ENCODE results near the gene TMEM86A.

TMEM86A gene

GRCh38 chr11:18715476-18715875 is 16.9 kb downstream of the TMEM86A start:
- no peak for DNase-seq (ENCODE audit: low read depth)
- H3K4me3 ChIP-seq (ENCODE audit: low read depth, low read length), result no peak overlapping the region
- no peak for TF ChIP-seq CTCF (IDR thresholded peaks at IDR 0.05; ENCODE audit: control insufficient read depth, extremely low read depth, insufficient read depth)

GRCh38 chr11:18720091-18720807 is 21.7 kb downstream of the TMEM86A start:
- no peak for DNase-seq (ENCODE audit: low read depth)
- no peak overlapping the region for H3K4me3 ChIP-seq (ENCODE audit: low read depth, low read length)
- no peak for TF ChIP-seq CTCF (IDR thresholded peaks at IDR 0.05; ENCODE audit: control insufficient read depth, extremely low read depth, insufficient read depth)

GRCh38 chr11:18720808-18721560 is 22.4 kb downstream of the TMEM86A start:
- no peak for TF ChIP-seq CTCF (IDR thresholded peaks at IDR 0.05; ENCODE audit: control insufficient read depth, extremely low read depth, insufficient read depth)
- no peak for DNase-seq (ENCODE audit: low read depth)
- H3K4me3 ChIP-seq (ENCODE audit: low read depth, low read length), result no peak overlapping the region

- no peak for DNase-seq (ENCODE audit: low read depth)
- H3K4me3 ChIP-seq (ENCODE audit: low read depth, low read length), result no peak overlapping the region
- TF ChIP-seq CTCF (IDR thresholded peaks at IDR 0.05; ENCODE audit: control insufficient read depth, extremely low read depth, insufficient read depth), result peak; percentile 30
Observed at GRCh38 chr11:18721561-18722292, 23.1 kb downstream of the TMEM86A start.

DNA sequence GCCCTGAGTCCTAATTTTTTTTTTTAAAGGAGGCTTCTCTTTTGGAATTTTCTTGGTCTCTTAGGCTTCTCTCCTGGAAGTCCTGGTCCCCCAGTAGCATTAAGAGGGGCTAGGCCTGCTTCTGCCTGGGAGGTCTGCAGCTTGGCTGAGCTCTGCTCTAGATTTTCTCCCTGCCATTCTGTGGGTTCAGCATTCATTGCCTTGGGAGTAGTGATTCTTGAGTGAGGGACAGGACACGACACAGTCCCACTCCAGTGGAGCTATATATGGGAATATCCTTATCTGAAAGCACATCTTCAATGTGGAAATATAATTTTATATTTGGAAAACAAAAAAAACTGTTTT is 23.7 kb downstream of the TMEM86A start:
- no peak for TF ChIP-seq CTCF (IDR thresholded peaks at IDR 0.05; ENCODE audit: control insufficient read depth, extremely low read depth, insufficient read depth)
- no peak overlapping the region for H3K4me3 ChIP-seq (ENCODE audit: low read depth, low read length)
- no peak for DNase-seq (ENCODE audit: low read depth)

DNA sequence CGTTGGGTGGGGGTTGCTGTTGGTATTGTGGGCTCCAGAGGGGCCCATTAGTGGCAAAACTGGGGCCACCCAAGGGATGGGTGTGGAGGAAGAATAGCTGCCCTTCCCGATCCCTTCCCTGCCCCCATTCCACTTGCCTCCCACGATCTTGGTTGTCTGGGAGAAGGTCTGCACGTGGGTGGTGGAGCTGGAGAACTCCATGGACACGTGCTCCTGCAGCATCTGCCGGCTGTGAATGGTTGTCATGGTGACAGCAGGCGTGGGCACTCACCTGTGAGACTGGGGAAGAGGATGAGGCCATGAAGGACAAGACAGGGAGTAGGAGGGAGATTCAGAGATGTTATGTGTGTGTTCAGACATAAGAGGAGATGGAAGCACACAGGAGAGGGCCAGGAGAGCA is 25.4 kb downstream of the TMEM86A start:
- no peak overlapping the region for H3K4me3 ChIP-seq (ENCODE audit: low read depth, low read length)
- DNase-seq (ENCODE audit: low read depth), result no peak
- TF ChIP-seq CTCF (IDR thresholded peaks at IDR 0.05; ENCODE audit: control insufficient read depth, extremely low read depth, insufficient read depth), result no peak

All from LNCaP clone FGC (cell line).